ENCODE data around the gene TBC1D10A.

- TF ChIP-seq CTCF (IDR thresholded peaks at IDR 0.05) (no peak), POLR2A (IDR thresholded peaks at IDR 0.05) (no peak)
These were observed 30.4 kb downstream of the TBC1D10A start for GRCh38 chr22:30296324-30296723.

All from ovary (tissue), 3 donors.